Measurements from ENCODE around the gene MPZL3.

DNA sequence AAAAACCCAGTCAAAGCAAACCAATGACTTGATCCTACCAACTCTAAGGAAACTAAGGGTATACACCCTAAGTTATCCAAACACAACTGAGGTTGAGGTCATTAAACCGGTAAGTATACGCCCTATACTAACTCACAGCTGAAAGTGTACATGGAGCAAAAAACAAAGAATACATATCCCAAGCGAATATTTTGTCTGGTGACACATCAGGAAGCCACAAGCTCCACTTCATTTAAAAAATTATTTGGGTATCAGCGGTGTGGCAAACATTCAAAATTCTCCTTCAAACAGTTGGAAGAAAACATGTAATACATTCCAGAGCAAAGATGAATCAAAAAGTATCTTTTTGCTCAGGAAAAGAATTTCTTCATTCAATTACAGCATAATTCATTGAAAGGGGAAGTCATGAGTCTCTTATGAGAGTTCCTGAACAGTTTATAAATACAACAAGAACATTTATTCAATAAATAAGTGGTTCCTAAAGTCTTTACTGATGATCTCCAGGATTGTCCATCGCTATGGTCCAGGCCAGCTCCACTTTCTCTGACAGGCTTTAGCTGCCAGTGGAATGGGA is 22.8 kb downstream of the MPZL3 start:
- no peak for TF ChIP-seq POLR2A (IDR thresholded peaks at IDR 0.05)
- TF ChIP-seq, protein P1, sequence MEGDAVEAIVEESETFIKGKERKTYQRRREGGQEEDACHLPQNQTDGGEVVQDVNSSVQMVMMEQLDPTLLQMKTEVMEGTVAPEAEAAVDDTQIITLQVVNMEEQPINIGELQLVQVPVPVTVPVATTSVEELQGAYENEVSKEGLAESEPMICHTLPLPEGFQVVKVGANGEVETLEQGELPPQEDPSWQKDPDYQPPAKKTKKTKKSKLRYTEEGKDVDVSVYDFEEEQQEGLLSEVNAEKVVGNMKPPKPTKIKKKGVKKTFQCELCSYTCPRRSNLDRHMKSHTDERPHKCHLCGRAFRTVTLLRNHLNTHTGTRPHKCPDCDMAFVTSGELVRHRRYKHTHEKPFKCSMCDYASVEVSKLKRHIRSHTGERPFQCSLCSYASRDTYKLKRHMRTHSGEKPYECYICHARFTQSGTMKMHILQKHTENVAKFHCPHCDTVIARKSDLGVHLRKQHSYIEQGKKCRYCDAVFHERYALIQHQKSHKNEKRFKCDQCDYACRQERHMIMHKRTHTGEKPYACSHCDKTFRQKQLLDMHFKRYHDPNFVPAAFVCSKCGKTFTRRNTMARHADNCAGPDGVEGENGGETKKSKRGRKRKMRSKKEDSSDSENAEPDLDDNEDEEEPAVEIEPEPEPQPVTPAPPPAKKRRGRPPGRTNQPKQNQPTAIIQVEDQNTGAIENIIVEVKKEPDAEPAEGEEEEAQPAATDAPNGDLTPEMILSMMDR (IDR thresholded peaks at IDR 0.05): no peak

Measured in adrenal gland (tissue), 5 donors.